Right renal pelvis (tissue), 4 donors: ENCODE results near the gene LRRC3. TPM values are rescaled to one million over a fixed set of nuclear protein-coding genes. Genes with fewer than 3 reads are reported as not detected.
A peak's percentile ranks its signal among the peaks of the same experiment; 100 is the strongest.

Experiments
- DNase-seq, 4 donors: peaks; one replicate each; pipeline ENCODE4 v3.0.0-alpha.2; 2013; ENCODE audit warnings: low read depth in 4 of 4, low spot score in 3 of 4, missing footprints in 1 of 4
- polyA plus RNA-seq, 4 donors: library from polyadenylated mRNA; unstranded; fragments of 120-200 nt; gene quantifications; one replicate each; pipeline ENCODE4 v1.2.1, GENCODE V29; 2013; ENCODE audit not compliant: insufficient read length in 4 of 4

Gene LRRC3
- polyA plus RNA-seq, 4 donors = 4.3 to 5.4 (median 4.9) TPM

DNA sequence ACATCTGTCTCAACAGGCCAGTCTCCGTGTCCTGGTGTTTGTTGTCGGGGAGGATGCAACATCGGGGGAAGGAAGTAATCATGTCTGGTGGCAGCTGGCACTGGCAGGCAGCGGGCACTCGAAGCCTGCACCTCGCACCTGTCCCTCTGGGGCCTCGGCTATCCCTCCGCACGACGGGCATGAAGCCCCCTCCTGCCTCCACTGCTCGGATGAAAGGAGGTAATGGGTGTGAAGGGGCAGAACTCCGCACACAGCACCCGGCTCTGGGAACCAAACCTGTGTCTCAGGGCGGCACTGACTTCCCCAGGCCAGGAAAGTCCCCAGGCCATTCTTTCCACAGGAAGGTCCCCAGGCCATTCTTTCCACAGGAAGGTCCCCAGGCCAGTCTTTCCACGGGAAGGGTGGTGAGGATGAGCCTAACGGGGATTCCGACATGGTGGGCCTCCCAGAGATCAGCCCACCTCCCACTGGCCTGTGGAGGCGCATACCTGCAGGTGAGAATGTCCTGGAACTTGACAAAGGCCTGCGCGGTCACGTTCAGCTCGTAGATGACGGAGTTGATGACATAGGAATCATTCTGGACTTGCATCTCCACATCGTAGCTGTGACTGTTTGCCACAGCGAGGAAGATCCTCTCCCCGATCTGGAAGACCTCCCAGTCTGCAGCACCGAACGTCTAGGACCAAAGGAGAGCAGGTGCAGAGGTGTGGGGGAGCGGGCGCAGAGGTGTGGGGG is 53.6 kb downstream of the LRRC3 start:
- DNase-seq = no peak

DNA sequence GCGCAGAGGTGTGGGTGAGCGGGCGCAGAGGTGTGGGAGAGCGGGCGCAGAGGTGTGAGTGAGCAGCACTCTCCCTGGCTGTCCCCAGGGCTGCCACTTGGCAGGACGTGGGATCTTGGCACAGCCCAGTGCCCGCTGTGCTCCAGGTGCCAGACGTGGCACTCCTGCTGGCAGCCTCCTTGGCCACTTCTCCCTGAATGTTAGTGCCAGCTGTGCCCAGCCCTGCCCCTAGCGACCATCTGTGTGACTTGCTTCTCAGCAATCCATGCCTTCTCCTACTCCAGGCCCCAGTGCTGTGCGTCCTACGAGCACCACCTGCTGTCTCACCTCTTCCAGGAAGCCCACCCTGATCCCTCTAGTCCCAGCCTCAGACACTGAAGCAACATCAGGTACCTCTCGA is 54.2 kb downstream of the LRRC3 start:
- DNase-seq = no peak

DNA sequence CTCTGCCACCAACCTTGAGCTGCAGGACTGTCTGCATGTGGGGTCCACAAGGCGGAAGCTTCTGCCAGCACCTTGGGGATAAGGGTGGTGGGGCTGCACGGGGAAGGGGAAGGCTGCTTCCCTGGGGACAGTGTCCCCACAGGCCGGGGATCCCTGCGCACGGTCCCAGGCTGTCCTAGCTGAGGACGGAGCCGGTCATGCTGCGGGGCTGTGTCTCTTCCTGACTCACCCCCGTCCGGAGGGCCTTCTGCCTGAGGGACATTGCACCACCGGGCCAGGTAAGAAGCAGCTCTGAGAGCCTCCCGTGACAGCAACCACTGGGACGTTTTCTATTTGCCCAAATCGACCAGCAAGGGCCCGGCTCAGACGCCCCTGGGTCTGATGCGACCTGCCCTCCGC is 54.8 kb downstream of the LRRC3 start:
- no peak for DNase-seq

DNA sequence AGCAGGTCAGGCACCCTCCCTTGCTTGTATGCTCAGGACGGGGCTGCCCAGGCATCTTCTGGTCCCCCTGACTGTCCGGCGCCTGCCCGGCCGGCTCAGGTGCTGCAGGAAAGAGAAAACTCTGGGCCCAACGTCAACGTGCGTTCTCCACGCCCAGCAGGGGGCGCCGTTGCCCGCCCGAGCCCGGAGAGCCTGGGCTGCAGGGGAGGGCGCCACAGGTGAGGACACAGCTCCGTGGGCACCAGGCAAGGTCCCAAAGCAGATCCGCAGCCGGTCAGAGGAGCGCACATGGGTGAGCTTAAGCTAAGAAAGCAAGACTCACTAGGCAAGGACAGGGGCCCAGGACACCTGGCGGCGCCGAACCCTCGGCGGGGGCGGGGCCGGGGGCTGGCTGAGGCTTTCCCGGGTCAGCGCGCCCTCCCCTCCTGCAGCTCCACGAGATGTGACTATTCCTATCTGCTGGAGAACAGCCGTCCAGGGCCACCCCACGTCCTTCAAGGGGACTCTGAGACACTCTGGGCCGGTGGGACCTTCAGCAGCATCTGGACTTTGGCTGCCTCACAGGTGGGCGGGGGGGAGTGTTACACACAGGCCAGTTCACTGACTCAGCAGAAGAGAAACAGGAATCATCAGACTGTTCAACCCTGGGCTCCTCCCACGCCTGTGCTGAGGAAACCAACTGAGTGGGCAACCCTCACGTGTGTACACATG is 55.4 kb downstream of the LRRC3 start:
- DNase-seq = peak; percentile 47 to 60 (median 56)

DNA sequence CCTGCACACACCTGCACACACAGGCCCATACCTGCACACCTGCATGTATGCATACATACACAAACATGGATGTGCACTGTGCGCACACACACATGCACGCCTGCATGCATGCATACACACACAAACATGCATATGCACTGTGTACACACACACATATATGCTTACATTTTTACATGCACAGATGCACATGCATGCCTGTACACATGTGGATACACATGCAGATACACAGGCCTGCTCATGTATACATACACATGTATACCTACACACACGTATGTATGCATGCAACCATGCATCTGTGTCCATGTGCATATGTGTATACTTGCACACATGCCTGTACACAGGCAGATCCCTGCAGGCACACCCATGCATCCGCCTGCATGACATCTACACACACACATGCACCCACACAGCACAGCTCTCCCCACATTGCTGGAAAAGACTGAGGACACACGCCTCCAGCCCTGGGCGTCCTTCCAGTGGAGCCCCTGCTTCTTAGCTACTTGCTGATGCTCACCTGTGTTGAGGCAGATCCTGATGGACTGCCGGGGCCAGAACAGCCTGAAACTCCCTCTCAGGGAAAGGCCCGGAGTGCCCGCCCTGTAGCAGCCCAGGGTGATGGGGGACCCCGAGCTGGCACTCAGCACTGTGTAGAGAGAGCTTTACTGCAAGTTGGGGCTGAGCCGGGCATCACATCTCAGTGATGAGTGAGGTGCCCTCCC is 56.1 kb downstream of the LRRC3 start:
- DNase-seq = no peak

Other genes starting within 250 kb of the LRRC3 start
- gene ICOSLG, start 214.6 kb upstream of the LRRC3 start, polyA plus RNA-seq = 10 to 100 TPM in 2 of 4 donors, 1 to 10 TPM in 2; 6.3 to 14.0 (median 9.1) TPM
- under 1 TPM in 2 of 4 donors, not detected in 2; 0.04 to 0.49 TPM for gene DNMT3L, start 193.6 kb upstream of the LRRC3 start, polyA plus RNA-seq
- gene AIRE, start 169.6 kb upstream of the LRRC3 start, polyA plus RNA-seq = under 1 TPM; 0.28 to 0.68 (median 0.40) TPM
- 100 to 1,000 TPM; 119 to 187 (median 126) TPM for gene PFKL, start 155.5 kb upstream of the LRRC3 start, polyA plus RNA-seq
- gene CFAP410, start 116.1 kb upstream of the LRRC3 start, polyA plus RNA-seq = 10 to 100 TPM; 20.7 to 36.2 (median 22.2) TPM
- 1 to 10 TPM in 1 of 4 donors, under 1 TPM in 3; 0.55 to 1.5 (median 0.77) TPM for gene TRPM2, start 101.9 kb upstream of the LRRC3 start, polyA plus RNA-seq
- not detected for gene KRTAP10-1, start 84.7 kb downstream of the LRRC3 start, polyA plus RNA-seq
- gene KRTAP10-2, start 96.0 kb downstream of the LRRC3 start, polyA plus RNA-seq = under 1 TPM in 1 of 4 donors, not detected in 3; 0.05 TPM
- gene KRTAP10-3, start 103.3 kb downstream of the LRRC3 start, polyA plus RNA-seq = not detected
- gene KRTAP10-4, start 118.2 kb downstream of the LRRC3 start, polyA plus RNA-seq = not detected
- not detected for gene KRTAP10-5, start 125.1 kb downstream of the LRRC3 start, polyA plus RNA-seq
- gene KRTAP10-6, start 137.0 kb downstream of the LRRC3 start, polyA plus RNA-seq = not detected
- not detected for gene KRTAP10-7, start 145.1 kb downstream of the LRRC3 start, polyA plus RNA-seq
- gene KRTAP10-8, start 156.6 kb downstream of the LRRC3 start, polyA plus RNA-seq = not detected
- gene KRTAP10-9, start 171.6 kb downstream of the LRRC3 start, polyA plus RNA-seq = not detected
- not detected for gene KRTAP10-10, start 181.8 kb downstream of the LRRC3 start, polyA plus RNA-seq
- gene KRTAP10-11, start 190.9 kb downstream of the LRRC3 start, polyA plus RNA-seq = not detected
- gene KRTAP12-4, start 199.1 kb downstream of the LRRC3 start, polyA plus RNA-seq = not detected
- gene KRTAP12-3, start 202.4 kb downstream of the LRRC3 start, polyA plus RNA-seq = not detected
- not detected for gene KRTAP12-2, start 211.4 kb downstream of the LRRC3 start, polyA plus RNA-seq
- not detected for gene KRTAP12-1, start 226.7 kb downstream of the LRRC3 start, polyA plus RNA-seq
- gene KRTAP10-12, start 241.7 kb downstream of the LRRC3 start, polyA plus RNA-seq = not detected